Measurements from ENCODE around the gene ZNF213.

GRCh38 chr16:3099395-3099731 is 35.5 kb upstream of the ZNF213 start:
- no peak for TF ChIP-seq FOXM1 (IDR thresholded peaks at IDR 0.05; ENCODE audit: borderline replicate concordance)
- TF ChIP-seq BHLHE40 (IDR thresholded peaks at IDR 0.05; ENCODE audit: borderline replicate concordance), result no peak
- TF ChIP-seq ELF4 (IDR thresholded peaks at IDR 0.05), result no peak
- TF ChIP-seq SP1 (IDR thresholded peaks at IDR 0.05), result no peak
- no peak for TF ChIP-seq ZNF384 (IDR thresholded peaks at IDR 0.05)
- no peak for TF ChIP-seq FOXA1 (IDR thresholded peaks at IDR 0.05)
- TF ChIP-seq, protein P1, sequence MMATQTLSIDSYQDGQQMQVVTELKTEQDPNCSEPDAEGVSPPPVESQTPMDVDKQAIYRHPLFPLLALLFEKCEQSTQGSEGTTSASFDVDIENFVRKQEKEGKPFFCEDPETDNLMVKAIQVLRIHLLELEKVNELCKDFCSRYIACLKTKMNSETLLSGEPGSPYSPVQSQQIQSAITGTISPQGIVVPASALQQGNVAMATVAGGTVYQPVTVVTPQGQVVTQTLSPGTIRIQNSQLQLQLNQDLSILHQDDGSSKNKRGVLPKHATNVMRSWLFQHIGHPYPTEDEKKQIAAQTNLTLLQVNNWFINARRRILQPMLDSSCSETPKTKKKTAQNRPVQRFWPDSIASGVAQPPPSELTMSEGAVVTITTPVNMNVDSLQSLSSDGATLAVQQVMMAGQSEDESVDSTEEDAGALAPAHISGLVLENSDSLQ (IDR thresholded peaks at IDR 0.05), result no peak
- no peak for TF ChIP-seq L3MBTL2 (conservative IDR thresholded peaks at IDR 0.05)
- no peak for TF ChIP-seq NFRKB (IDR thresholded peaks at IDR 0.05)
- no peak for TF ChIP-seq TARDBP (IDR thresholded peaks at IDR 0.05)
- TF ChIP-seq CTBP1 (IDR thresholded peaks at IDR 0.05; ENCODE audit: borderline replicate concordance), result no peak
- no peak for TF ChIP-seq LEF1 (IDR thresholded peaks at IDR 0.05; ENCODE audit: borderline replicate concordance)

Measured in HEK293T (cell line).